ENCODE results near the gene TALDO1.

TALDO1 gene

GRCh38 chr11:797296-798092 lies 50.2 kb downstream of the TALDO1 start:
- Histone ChIP-seq H3K9me3 (ENCODE audit: control insufficient read depth, insufficient read depth, low read length) (no peaks in the 10 kb centered on the region), H3K9ac (ENCODE audit: low read depth, low read length) (peak overlapping the region; percentile 76), H3K36me3 (ENCODE audit: insufficient read depth, low read length) (peaks cover 8% of the 10 kb centered on the region), H3K4me1 (ENCODE audit: insufficient read depth, low read length) (peaks cover 5% of the 10 kb centered on the region)

DNA sequence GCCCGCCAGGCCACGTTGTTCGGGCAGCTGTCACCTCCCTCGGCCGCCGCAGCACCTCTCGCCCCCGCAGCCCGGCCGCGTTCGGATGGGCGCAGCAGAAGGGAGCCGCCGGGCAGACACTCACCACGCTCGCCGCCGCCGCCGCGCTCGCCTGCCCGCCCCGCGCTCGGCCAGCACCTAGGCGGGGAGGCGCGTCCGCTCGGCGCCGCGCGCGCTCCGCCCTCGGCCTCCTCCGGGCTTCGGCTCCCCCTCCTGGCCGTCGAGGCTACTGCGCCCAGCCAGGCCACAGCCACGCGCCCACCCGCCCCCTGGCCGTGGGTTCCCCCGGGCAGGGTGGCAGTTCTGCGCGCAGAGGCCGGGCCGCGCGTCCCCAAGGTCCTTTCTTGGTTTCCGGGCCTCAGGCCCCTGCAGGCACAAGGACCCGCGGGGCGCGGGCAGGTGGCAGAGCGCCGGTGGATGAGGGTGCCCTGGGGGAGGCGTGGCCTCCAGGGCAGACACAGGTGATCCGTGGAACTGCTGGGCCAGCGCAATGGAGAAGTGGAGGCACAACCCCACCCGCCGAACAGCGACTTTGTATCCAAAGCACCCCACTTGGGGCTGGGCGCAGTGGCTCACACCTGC lies 50.9 kb downstream of the TALDO1 start, which contains the start of gene SLC25A22:
TSS of gene SLC25A22 (minus strand) at position 189 of the 621 bp plus-strand sequence. CDS start 3,275 bp downstream, outside the sequence.
- H3K9me3 ChIP-seq (ENCODE audit: control insufficient read depth, insufficient read depth, low read length) = no peaks in the 10 kb centered on the region
- peak within 1 kb of the TSS; percentile 76 for H3K9ac ChIP-seq (ENCODE audit: low read depth, low read length)
- peaks cover 8% of the 10 kb centered on the region for H3K36me3 ChIP-seq (ENCODE audit: insufficient read depth, low read length)
- peaks cover 5% of the 10 kb centered on the region for H3K4me1 ChIP-seq (ENCODE audit: insufficient read depth, low read length)

GRCh38 chr11:799641-800316 lies 52.5 kb downstream of the TALDO1 start:
- no peaks in the 10 kb centered on the region for H3K9me3 ChIP-seq (ENCODE audit: control insufficient read depth, insufficient read depth, low read length)
- no peak overlapping the region for H3K9ac ChIP-seq (ENCODE audit: low read depth, low read length)
- peaks cover 8% of the 10 kb centered on the region for H3K36me3 ChIP-seq (ENCODE audit: insufficient read depth, low read length)
- H3K4me1 ChIP-seq (ENCODE audit: insufficient read depth, low read length) = peaks cover 5% of the 10 kb centered on the region

GRCh38 chr11:800473-800872 lies 53.2 kb downstream of the TALDO1 start:
- Histone ChIP-seq H3K4me1 (ENCODE audit: insufficient read depth, low read length) (peaks cover 5% of the 10 kb centered on the region), H3K9ac (ENCODE audit: low read depth, low read length) (no peak overlapping the region), H3K36me3 (ENCODE audit: insufficient read depth, low read length) (peaks cover 8% of the 10 kb centered on the region), H3K9me3 (ENCODE audit: control insufficient read depth, insufficient read depth, low read length) (no peaks in the 10 kb centered on the region)

DNA sequence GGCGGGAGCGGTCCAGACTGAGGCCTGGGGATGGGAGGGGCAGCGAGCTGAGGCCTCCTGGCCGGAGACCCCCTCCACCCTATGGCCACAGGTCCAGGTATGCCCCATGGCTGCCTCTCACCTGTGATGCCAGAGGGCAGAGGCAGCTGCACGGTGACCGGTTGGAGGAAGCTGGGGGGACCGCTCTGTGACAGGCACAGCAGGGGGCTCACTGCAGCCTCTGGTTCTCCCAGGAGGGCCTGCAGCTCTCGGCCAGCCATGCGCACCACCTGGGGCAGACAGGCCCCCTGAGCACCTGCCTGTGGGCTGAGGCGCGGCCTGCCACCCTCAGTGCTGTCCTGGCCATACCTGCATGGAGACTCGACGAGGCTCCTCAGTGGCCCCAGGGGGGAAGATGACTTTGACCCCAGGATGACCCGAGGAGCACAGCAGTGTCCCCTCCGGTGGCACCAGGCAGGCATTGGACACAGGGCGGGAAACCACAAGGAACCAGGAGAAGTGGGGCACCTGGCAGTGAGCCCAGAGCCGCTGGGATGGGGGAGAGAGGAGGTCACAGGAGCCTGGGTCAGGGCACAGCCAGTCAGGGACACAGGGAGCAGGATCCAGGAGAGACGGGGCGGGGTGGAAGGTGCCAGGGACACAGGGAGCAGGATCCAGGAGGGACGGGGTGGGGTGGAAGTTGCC lies 54.0 kb downstream of the TALDO1 start:
- H3K4me1 ChIP-seq (ENCODE audit: insufficient read depth, low read length) = peaks cover 5% of the 10 kb centered on the region
- peaks cover 8% of the 10 kb centered on the region for H3K36me3 ChIP-seq (ENCODE audit: insufficient read depth, low read length)
- no peaks in the 10 kb centered on the region for H3K9me3 ChIP-seq (ENCODE audit: control insufficient read depth, insufficient read depth, low read length)
- H3K9ac ChIP-seq (ENCODE audit: low read depth, low read length) = no peak overlapping the region

DNA sequence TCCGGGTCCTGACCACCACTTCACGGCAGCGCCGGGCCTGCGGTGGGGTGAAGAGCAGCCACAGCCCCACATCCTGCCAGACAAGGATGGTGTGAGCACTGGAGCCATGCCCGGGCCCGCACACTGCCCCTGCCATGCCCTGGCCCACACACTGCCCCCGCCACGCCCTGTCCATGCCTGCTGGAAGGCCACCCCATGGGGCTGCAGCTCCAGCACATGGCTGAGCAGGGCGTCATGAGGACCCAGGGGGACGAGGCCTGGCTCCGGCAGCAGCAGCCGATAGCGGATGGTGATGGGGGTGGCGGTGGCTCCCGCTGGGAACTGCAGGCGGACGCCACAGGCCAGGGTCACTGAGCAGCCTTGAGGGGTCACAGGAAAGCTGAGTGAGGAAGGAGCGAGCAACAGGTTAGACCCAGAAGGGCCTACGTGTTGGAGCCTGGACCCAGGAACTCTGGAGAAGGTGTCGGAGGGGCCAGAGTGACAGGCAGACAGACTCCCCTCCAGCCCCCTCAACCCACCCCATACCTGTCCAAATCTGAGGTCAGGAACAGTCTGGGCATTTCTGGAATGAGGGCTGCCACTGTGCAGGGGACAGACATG lies 54.9 kb downstream of the TALDO1 start:
- no peak overlapping the region for H3K9ac ChIP-seq (ENCODE audit: low read depth, low read length)
- peaks cover 8% of the 10 kb centered on the region for H3K36me3 ChIP-seq (ENCODE audit: insufficient read depth, low read length)
- no peaks in the 10 kb centered on the region for H3K9me3 ChIP-seq (ENCODE audit: control insufficient read depth, insufficient read depth, low read length)
- H3K4me1 ChIP-seq (ENCODE audit: insufficient read depth, low read length) = no peaks in the 10 kb centered on the region; the same call in 1 of the 2 replicates

DNA sequence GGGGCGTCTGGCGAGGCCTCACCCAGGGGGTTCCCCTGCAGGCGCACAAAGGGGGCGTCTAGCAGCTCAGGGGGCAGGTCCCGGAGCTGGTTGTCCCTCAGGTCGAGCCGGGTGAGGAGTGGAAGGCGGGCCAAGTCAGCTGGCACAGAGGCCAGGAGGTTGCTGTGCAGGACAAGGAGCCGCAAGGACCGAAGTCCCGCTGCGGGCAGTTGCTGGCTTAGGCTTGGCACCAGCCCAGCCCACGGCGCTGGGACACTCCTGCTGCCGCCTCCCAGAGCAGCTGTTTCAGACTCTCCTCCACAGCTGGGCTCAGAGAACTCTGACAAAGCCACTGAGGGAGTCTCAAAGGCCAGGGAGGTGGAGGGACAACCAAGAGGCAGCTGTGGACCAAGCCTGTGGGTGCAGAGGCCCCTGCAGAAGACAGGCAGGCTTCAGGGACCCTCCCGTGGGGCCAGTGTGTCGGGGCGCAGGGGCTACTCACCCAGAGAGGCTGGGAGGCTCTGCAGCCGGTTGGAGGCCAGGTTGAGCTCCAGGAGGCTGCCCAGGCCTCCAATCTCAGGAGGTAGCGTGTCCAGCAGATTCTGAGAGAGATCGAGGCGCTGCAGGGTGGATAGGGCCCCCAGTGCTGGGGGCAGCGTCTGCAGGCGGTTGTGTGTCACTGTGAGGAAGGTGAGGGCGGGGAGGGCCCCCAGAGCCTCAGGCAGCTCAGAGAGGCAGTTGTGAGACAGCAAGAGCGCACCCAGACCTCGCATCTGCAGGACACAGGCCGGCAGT lies 55.6 kb downstream of the TALDO1 start:
- H3K36me3 ChIP-seq (ENCODE audit: insufficient read depth, low read length) = peaks cover 8% of the 10 kb centered on the region
- H3K9ac ChIP-seq (ENCODE audit: low read depth, low read length) = no peak overlapping the region

DNA sequence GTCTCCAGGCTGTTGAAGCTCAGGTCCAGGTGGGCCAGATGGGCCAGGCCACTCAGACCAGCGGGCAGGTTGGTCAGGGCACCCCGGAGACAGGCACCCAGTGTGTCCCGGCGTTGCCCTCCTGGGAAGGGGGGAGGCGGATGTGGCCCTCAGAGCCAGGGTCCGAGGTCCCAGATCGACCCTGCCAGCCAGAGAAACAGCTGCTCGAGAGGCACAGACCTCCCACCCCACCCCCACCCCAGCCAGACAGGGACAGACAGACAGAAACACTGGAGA lies 56.1 kb downstream of the TALDO1 start:
- peaks cover 8% of the 10 kb centered on the region for H3K36me3 ChIP-seq (ENCODE audit: insufficient read depth, low read length)
- H3K4me1 ChIP-seq (ENCODE audit: insufficient read depth, low read length) = no peaks in the 10 kb centered on the region; the same call in 1 of the 2 replicates
- H3K9ac ChIP-seq (ENCODE audit: low read depth, low read length) = peak overlapping the region; percentile 74; the same call in 1 of the 2 replicates
- H3K9me3 ChIP-seq (ENCODE audit: control insufficient read depth, insufficient read depth, low read length) = no peaks in the 10 kb centered on the region

More for the DNA sequence above, 55.6 kb downstream of the TALDO1 start:
- no peaks in the 10 kb centered on the region; the same call in 1 of the 2 replicates for H3K4me1 ChIP-seq (ENCODE audit: insufficient read depth, low read length)
- H3K9me3 ChIP-seq (ENCODE audit: control insufficient read depth, insufficient read depth, low read length) = no peaks in the 10 kb centered on the region

- Histone ChIP-seq H3K36me3 (ENCODE audit: insufficient read depth, low read length) (peaks cover 8% of the 10 kb centered on the region), H3K9ac (ENCODE audit: low read depth, low read length) (peak overlapping the region; percentile 74), H3K9me3 (ENCODE audit: control insufficient read depth, insufficient read depth, low read length) (no peaks in the 10 kb centered on the region), H3K4me1 (ENCODE audit: insufficient read depth, low read length) (no peaks in the 10 kb centered on the region; the same call in 1 of the 2 replicates)
Measured at GRCh38 chr11:803770-804598, 56.7 kb downstream of the TALDO1 start.

DNA sequence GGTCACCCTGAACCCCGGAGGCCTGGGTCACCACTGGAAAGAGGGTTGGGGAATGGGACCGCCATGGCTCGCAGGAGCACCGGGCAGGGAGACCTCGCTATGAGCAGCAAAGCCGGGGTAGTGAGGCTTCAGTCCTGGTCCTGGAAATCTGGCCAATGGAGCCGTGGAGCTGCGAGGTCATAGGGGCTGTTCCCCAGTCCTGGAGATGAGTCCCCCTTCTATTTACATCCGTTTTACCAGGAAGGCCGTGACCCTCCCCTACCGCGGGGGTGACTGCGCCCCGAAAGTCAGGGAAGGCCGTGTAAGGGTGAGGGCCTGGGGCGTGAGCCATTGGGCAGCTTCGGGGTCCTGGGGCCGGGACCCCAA lies 57.3 kb downstream of the TALDO1 start:
- peaks cover 8% of the 10 kb centered on the region for H3K36me3 ChIP-seq (ENCODE audit: insufficient read depth, low read length)
- peak overlapping the region; percentile 74 for H3K9ac ChIP-seq (ENCODE audit: low read depth, low read length)
- no peaks in the 10 kb centered on the region; the same call in 1 of the 2 replicates for H3K4me1 ChIP-seq (ENCODE audit: insufficient read depth, low read length)
- no peaks in the 10 kb centered on the region for H3K9me3 ChIP-seq (ENCODE audit: control insufficient read depth, insufficient read depth, low read length)

DNA sequence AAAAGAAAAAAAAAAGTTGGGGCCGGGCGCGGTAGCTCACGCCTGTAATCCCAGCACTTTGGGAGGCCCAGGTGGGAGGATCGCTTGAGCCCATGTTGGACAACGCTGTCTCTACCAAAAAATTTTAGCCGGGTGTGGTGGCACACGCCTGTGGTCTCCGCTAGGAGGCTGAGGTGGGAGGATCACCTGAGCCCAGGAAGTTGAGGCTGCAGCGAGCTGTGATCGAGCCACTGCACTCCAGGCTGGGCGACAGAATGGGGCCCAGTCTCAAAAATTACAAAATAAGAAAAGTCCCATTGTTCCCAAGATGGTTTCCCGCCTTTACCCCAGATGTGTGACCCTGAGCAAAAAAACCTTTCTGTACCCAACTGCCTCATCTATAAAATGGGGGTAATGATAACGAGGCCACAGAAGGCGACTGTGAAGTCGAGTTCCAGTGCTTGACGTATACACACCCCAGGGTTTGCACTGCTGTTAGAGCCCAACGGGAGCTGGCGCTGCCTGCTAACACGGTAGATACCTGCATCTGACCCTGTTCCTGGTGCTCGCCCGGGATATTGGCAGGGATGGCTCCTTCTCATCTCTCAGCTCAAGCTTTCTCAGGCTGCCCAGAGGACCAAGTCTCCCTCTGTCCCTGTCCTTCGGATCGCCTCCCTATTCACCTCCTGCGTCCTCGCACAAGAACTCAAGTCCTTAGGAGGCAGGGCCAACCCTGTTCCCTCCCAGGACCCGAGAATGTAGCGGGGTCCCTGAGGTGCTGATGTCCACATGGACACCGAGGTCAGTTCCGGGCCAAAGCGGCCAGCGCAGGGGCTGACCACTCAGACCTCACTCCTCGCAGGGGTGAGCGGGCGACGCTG lies 61.4 kb downstream of the TALDO1 start:
- Histone ChIP-seq H3K36me3 (ENCODE audit: insufficient read depth, low read length) (peaks cover 21% of the 10 kb centered on the region), H3K9me3 (ENCODE audit: control insufficient read depth, insufficient read depth, low read length) (no peaks in the 10 kb centered on the region), H3K4me1 (ENCODE audit: insufficient read depth, low read length) (no peaks in the 10 kb centered on the region; the same call in 1 of the 2 replicates), H3K9ac (ENCODE audit: low read depth, low read length) (peak overlapping the region; percentile 85)

Data from ES-I3 (cell line).